ENCODE data around the gene ZNF219.

ZNF219 gene

GRCh38 chr14:21086908-21087293 lies 11.6 kb downstream of the ZNF219 start:
- peaks cover 7% of the 10 kb centered on the region for H3K4me1 ChIP-seq (ENCODE audit: insufficient read depth, low read length, poor library complexity, severe bottlenecking)
- TF ChIP-seq EZH2phosphoT487 (IDR thresholded peaks at IDR 0.05; ENCODE audit: borderline replicate concordance) (no peak), CTCF (conservative IDR thresholded peaks at IDR 0.05; ENCODE audit: low read length) (no peak)
- no peaks in the 10 kb centered on the region for H3K9me2 ChIP-seq (replicated peaks; ENCODE audit: low read depth, low read length)
- no peaks in the 10 kb centered on the region; the same call in 1 of the 2 replicates for H3F3A ChIP-seq (ENCODE audit: low read depth)
- no peaks in the 10 kb centered on the region for H3K9me3 ChIP-seq (ENCODE audit: insufficient read depth, low read depth, low read length)
- no peak overlapping the region for H3K4me2 ChIP-seq (ENCODE audit: low read depth, low read length, poor library complexity, severe bottlenecking)
- no peaks in the 10 kb centered on the region; the same call in 1 of the 2 replicates for H3K36me3 ChIP-seq (ENCODE audit: insufficient read depth, low read length)
- H3K9ac ChIP-seq (ENCODE audit: low read depth, low read length, poor library complexity, severe bottlenecking) = no peak overlapping the region
- H2AFZ ChIP-seq (ENCODE audit: low read length) = no peak overlapping the region
- H3K79me2 ChIP-seq (ENCODE audit: insufficient read depth, low read length) = no peaks in the 10 kb centered on the region
- H3K27me3 ChIP-seq (ENCODE audit: insufficient read depth, low read length, poor library complexity, severe bottlenecking) = no peaks in the 10 kb centered on the region
- peaks cover 3% of the 10 kb centered on the region for H4K20me1 ChIP-seq (ENCODE audit: insufficient read depth, low read length, poor library complexity, severe bottlenecking)
- no peak overlapping the region for H3K4me3 ChIP-seq (ENCODE audit: low read length, poor library complexity, severe bottlenecking)

- Histone ChIP-seq H3K27me3 (ENCODE audit: insufficient read depth, low read length, poor library complexity, severe bottlenecking) (no peaks in the 10 kb centered on the region), H3K4me2 (ENCODE audit: low read depth, low read length, poor library complexity, severe bottlenecking) (no peak overlapping the region), H4K20me1 (ENCODE audit: insufficient read depth, low read length, poor library complexity, severe bottlenecking) (peaks cover 3% of the 10 kb centered on the region), H3F3A (ENCODE audit: low read depth) (no peaks in the 10 kb centered on the region; the same call in 1 of the 2 replicates), H3K36me3 (ENCODE audit: insufficient read depth, low read length) (no peaks in the 10 kb centered on the region), H3K79me2 (ENCODE audit: insufficient read depth, low read length) (no peaks in the 10 kb centered on the region), H3K9me2 (replicated peaks; ENCODE audit: low read depth, low read length) (no peaks in the 10 kb centered on the region), H3K4me1 (ENCODE audit: insufficient read depth, low read length, poor library complexity, severe bottlenecking) (peaks cover 7% of the 10 kb centered on the region), H3K4me3 (ENCODE audit: low read length, poor library complexity, severe bottlenecking) (no peak overlapping the region), H3K9ac (ENCODE audit: low read depth, low read length, poor library complexity, severe bottlenecking) (no peak overlapping the region), H3K9me3 (ENCODE audit: insufficient read depth, low read depth, low read length) (no peaks in the 10 kb centered on the region), H2AFZ (ENCODE audit: low read length) (no peak overlapping the region)
- no peak for TF ChIP-seq CTCF (conservative IDR thresholded peaks at IDR 0.05; ENCODE audit: low read length)
- no peak for TF ChIP-seq EZH2phosphoT487 (IDR thresholded peaks at IDR 0.05; ENCODE audit: borderline replicate concordance)
Measured at GRCh38 chr14:21084998-21085853, 13.2 kb downstream of the ZNF219 start.

- Histone ChIP-seq H3K9ac (ENCODE audit: low read depth, low read length, poor library complexity, severe bottlenecking) (no peak overlapping the region), H3F3A (ENCODE audit: low read depth) (no peaks in the 10 kb centered on the region), H3K79me2 (ENCODE audit: insufficient read depth, low read length) (no peaks in the 10 kb centered on the region), H3K36me3 (ENCODE audit: insufficient read depth, low read length) (no peaks in the 10 kb centered on the region), H2AFZ (ENCODE audit: low read length) (no peak overlapping the region), H3K4me2 (ENCODE audit: low read depth, low read length, poor library complexity, severe bottlenecking) (no peak overlapping the region), H3K27me3 (ENCODE audit: insufficient read depth, low read length, poor library complexity, severe bottlenecking) (no peaks in the 10 kb centered on the region), H3K9me2 (replicated peaks; ENCODE audit: low read depth, low read length) (no peaks in the 10 kb centered on the region), H3K4me3 (ENCODE audit: low read length, poor library complexity, severe bottlenecking) (no peak overlapping the region), H4K20me1 (ENCODE audit: insufficient read depth, low read length, poor library complexity, severe bottlenecking) (peaks cover 3% of the 10 kb centered on the region), H3K9me3 (ENCODE audit: insufficient read depth, low read depth, low read length) (no peaks in the 10 kb centered on the region), H3K4me1 (ENCODE audit: insufficient read depth, low read length, poor library complexity, severe bottlenecking) (peaks cover 7% of the 10 kb centered on the region)
- no peak for TF ChIP-seq CTCF (conservative IDR thresholded peaks at IDR 0.05; ENCODE audit: low read length)
- no peak for TF ChIP-seq EZH2phosphoT487 (IDR thresholded peaks at IDR 0.05; ENCODE audit: borderline replicate concordance)
Measured at GRCh38 chr14:21084396-21084795, 14.1 kb downstream of the ZNF219 start.

All from Loucy (cell line).